Measurements from ENCODE around the gene GSDMA.

The GSDMA gene

DNA sequence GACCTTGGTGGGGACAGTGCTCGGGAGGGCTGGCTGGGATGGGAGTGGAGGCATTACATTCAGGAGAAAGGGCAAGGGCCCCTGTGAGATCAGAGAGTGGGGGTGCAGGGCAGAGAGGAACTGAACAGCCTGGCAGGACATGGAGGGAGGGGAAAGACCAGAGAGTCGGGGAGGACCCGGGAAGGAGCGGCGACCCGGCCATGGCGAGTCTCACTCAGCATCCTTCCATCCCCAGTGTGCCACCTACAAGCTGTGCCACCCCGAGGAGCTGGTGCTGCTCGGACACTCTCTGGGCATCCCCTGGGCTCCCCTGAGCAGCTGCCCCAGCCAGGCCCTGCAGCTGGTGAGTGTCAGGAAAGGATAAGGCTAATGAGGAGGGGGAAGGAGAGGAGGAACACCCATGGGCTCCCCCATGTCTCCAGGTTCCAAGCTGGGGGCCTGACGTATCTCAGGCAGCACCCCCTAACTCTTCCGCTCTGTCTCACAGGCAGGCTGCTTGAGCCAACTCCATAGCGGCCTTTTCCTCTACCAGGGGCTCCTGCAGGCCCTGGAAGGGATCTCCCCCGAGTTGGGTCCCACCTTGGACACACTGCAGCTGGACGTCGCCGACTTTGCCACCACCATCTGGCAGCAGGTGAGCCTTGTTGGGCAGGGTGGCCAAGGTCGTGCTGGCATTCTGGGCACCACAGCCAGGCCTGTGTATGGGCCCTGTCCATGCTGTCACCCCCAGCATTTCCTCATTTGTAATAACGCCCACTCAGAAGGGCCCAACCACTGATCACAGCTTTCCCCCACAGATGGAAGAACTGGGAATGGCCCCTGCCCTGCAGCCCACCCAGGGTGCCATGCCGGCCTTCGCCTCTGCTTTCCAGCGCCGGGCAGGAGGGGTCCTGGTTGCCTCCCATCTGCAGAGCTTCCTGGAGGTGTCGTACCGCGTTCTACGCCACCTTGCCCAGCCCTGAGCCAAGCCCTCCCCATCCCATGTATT lies 53.5 kb downstream of the GSDMA start:
- peak overlapping the region; percentile 88 for H3K27ac ChIP-seq (ENCODE audit: low read depth, low read length)
- peaks cover 70% of the 10 kb centered on the region for H3K4me1 ChIP-seq (ENCODE audit: control insufficient read depth, insufficient read depth, low read length, unreplicated experiment)
- no peak overlapping the region for H2AFZ ChIP-seq (ENCODE audit: low read length, unreplicated experiment)
- peaks cover 2% of the 10 kb centered on the region for H3K79me2 ChIP-seq (ENCODE audit: control insufficient read depth, insufficient read depth, low read length, unreplicated experiment)
- H3K27me3 ChIP-seq (ENCODE audit: insufficient read depth, low read length): no peaks in the 10 kb centered on the region
- 0 out of 2 replicates have a peak overlapping the region, but pooled peaks have one; percentile 11 for H3K4me3 ChIP-seq (ENCODE audit: low read depth, low read length)
- no peaks in the 10 kb centered on the region for H3K36me3 ChIP-seq (ENCODE audit: insufficient read depth, low read length)

GRCh38 chr17:40017422-40018080 lies 54.7 kb downstream of the GSDMA start:
- no peaks in the 10 kb centered on the region for H3K27me3 ChIP-seq (ENCODE audit: insufficient read depth, low read length)
- no peaks in the 10 kb centered on the region for H3K36me3 ChIP-seq (ENCODE audit: insufficient read depth, low read length)
- no peak overlapping the region for H3K4me3 ChIP-seq (ENCODE audit: low read depth, low read length)
- peaks cover 83% of the 10 kb centered on the region for H3K4me1 ChIP-seq (ENCODE audit: control insufficient read depth, insufficient read depth, low read length, unreplicated experiment)
- peak overlapping the region; percentile 88 for H3K27ac ChIP-seq (ENCODE audit: low read depth, low read length)
- peaks cover 2% of the 10 kb centered on the region for H3K79me2 ChIP-seq (ENCODE audit: control insufficient read depth, insufficient read depth, low read length, unreplicated experiment)
- no peak overlapping the region for H2AFZ ChIP-seq (ENCODE audit: low read length, unreplicated experiment)

- peaks cover 92% of the 10 kb centered on the region for H3K4me1 ChIP-seq (ENCODE audit: control insufficient read depth, insufficient read depth, low read length, unreplicated experiment)
- peak overlapping the region; percentile 88 for H3K27ac ChIP-seq (ENCODE audit: low read depth, low read length)
- peak overlapping the region; percentile 52 for H3K4me3 ChIP-seq (ENCODE audit: low read depth, low read length)
- no peak overlapping the region for H2AFZ ChIP-seq (ENCODE audit: low read length, unreplicated experiment)
- H3K27me3 ChIP-seq (ENCODE audit: insufficient read depth, low read length): no peaks in the 10 kb centered on the region
- peaks cover 2% of the 10 kb centered on the region for H3K79me2 ChIP-seq (ENCODE audit: control insufficient read depth, insufficient read depth, low read length, unreplicated experiment)
- no peaks in the 10 kb centered on the region for H3K36me3 ChIP-seq (ENCODE audit: insufficient read depth, low read length)
These were observed 55.7 kb downstream of the GSDMA start for GRCh38 chr17:40018211-40019121.

DNA sequence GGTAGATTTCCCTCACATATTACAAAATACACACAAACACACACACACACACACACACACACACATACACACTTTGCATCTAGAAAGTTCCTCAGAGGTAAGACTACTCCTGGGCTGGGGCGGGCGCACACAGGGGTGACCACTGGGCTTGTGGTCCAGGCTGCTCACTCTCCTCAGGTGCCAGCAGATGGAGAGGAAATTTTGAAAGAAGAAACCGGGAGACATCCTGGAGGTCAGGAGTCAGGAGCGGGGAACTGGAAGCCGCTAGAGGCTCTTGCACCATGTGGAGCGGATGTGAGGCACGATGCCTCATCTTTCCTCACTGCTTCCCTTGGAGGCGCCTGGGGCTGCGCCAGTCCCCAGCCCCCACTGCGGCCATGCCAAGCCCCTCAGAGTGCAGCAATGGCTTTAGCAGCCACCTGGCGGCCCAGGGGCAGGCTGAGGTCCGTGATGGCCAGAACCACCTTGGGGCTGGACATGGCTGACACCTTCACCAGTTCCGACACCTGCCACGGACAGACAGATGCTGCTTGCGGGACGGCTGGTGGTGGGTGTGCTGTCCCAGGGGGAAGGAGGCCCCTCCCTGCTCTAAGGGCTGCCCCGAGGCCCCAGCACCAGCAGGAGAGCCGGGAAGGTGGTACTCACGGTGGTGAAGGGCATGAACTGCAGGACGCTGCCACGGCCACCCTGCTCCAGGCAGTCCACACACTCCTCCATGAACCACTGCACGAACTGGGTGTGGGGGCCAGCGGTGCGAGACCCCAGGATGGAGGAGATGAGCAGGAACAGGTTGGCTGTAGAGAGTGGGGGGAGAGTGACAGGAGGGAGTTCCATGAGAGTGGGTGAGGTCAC lies 56.6 kb downstream of the GSDMA start:
- Histone ChIP-seq H3K27ac (ENCODE audit: low read depth, low read length) (peak overlapping the region; percentile 88), H3K36me3 (ENCODE audit: insufficient read depth, low read length) (no peaks in the 10 kb centered on the region), H3K4me1 (ENCODE audit: control insufficient read depth, insufficient read depth, low read length, unreplicated experiment) (peaks cover 97% of the 10 kb centered on the region), H2AFZ (ENCODE audit: low read length, unreplicated experiment) (no peak overlapping the region), H3K27me3 (ENCODE audit: insufficient read depth, low read length) (no peaks in the 10 kb centered on the region), H3K4me3 (ENCODE audit: low read depth, low read length) (peak overlapping the region; percentile 52), H3K79me2 (ENCODE audit: control insufficient read depth, insufficient read depth, low read length, unreplicated experiment) (peaks cover 2% of the 10 kb centered on the region)

GRCh38 chr17:40020146-40020545 lies 57.3 kb downstream of the GSDMA start:
- H3K4me3 ChIP-seq (ENCODE audit: low read depth, low read length): no peak overlapping the region
- H3K79me2 ChIP-seq (ENCODE audit: control insufficient read depth, insufficient read depth, low read length, unreplicated experiment): peaks cover 2% of the 10 kb centered on the region
- H3K27me3 ChIP-seq (ENCODE audit: insufficient read depth, low read length): no peaks in the 10 kb centered on the region
- H2AFZ ChIP-seq (ENCODE audit: low read length, unreplicated experiment): no peak overlapping the region
- no peaks in the 10 kb centered on the region for H3K36me3 ChIP-seq (ENCODE audit: insufficient read depth, low read length)
- peak overlapping the region; percentile 88 for H3K27ac ChIP-seq (ENCODE audit: low read depth, low read length)
- peaks cover 96% of the 10 kb centered on the region for H3K4me1 ChIP-seq (ENCODE audit: control insufficient read depth, insufficient read depth, low read length, unreplicated experiment)

- Histone ChIP-seq H3K36me3 (ENCODE audit: insufficient read depth, low read length) (peaks cover 4% of the 10 kb centered on the region; the same call in 1 of the 2 replicates), H3K27ac (ENCODE audit: low read depth, low read length) (peak overlapping the region; percentile 88), H3K4me1 (ENCODE audit: control insufficient read depth, insufficient read depth, low read length, unreplicated experiment) (peaks cover 97% of the 10 kb centered on the region), H3K79me2 (ENCODE audit: control insufficient read depth, insufficient read depth, low read length, unreplicated experiment) (peaks cover 2% of the 10 kb centered on the region), H3K4me3 (ENCODE audit: low read depth, low read length) (peak overlapping the region; percentile 9; the same call in 1 of the 2 replicates), H3K27me3 (ENCODE audit: insufficient read depth, low read length) (no peaks in the 10 kb centered on the region), H2AFZ (ENCODE audit: low read length, unreplicated experiment) (no peak overlapping the region)
These were observed 58.7 kb downstream of the GSDMA start for GRCh38 chr17:40021451-40021971.

GRCh38 chr17:40022497-40022896 lies 59.7 kb downstream of the GSDMA start:
- Histone ChIP-seq H3K27ac (ENCODE audit: low read depth, low read length) (peak overlapping the region; percentile 88), H3K79me2 (ENCODE audit: control insufficient read depth, insufficient read depth, low read length, unreplicated experiment) (peaks cover 2% of the 10 kb centered on the region), H3K4me3 (ENCODE audit: low read depth, low read length) (no peak overlapping the region), H3K36me3 (ENCODE audit: insufficient read depth, low read length) (peaks cover 4% of the 10 kb centered on the region; the same call in 1 of the 2 replicates), H2AFZ (ENCODE audit: low read length, unreplicated experiment) (no peak overlapping the region), H3K27me3 (ENCODE audit: insufficient read depth, low read length) (no peaks in the 10 kb centered on the region), H3K4me1 (ENCODE audit: control insufficient read depth, insufficient read depth, low read length, unreplicated experiment) (peaks cover 93% of the 10 kb centered on the region)

DNA sequence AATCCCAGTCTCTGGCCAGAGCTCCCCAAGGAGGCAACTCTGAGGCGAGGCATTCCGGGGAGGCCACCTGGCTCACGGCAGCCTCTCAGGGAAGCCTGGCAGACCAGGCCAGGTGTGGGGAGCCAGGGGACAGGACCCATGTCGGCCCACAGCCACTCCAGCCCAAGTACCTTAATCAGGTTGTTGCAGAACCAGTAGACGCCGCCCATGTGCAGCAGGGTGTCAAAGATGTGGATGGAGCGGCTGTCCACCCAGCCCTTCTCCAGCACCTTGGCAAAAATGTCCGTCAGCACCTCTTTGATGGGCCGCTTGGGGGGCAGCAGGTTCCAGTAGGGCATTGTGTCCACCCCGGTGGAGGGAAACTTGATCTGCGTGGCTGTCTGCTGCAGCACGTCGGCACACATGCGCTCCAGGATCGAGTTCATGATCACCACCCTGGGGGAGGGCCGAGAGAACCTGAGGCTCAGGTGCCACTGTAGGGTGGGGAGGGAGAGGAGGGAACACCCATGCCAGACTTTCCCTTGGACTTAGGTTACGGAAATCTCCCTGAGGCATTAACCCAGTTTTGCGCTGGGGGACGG lies 60.2 kb downstream of the GSDMA start:
- Histone ChIP-seq H3K27ac (ENCODE audit: low read depth, low read length) (0 out of 2 replicates have a peak overlapping the region, but pooled peaks have one; percentile 5), H3K36me3 (ENCODE audit: insufficient read depth, low read length) (peaks cover 4% of the 10 kb centered on the region; the same call in 1 of the 2 replicates), H3K27me3 (ENCODE audit: insufficient read depth, low read length) (no peaks in the 10 kb centered on the region), H3K79me2 (ENCODE audit: control insufficient read depth, insufficient read depth, low read length, unreplicated experiment) (peaks cover 2% of the 10 kb centered on the region), H3K4me1 (ENCODE audit: control insufficient read depth, insufficient read depth, low read length, unreplicated experiment) (peaks cover 88% of the 10 kb centered on the region), H3K4me3 (ENCODE audit: low read depth, low read length) (no peak overlapping the region), H2AFZ (ENCODE audit: low read length, unreplicated experiment) (no peak overlapping the region)

DNA sequence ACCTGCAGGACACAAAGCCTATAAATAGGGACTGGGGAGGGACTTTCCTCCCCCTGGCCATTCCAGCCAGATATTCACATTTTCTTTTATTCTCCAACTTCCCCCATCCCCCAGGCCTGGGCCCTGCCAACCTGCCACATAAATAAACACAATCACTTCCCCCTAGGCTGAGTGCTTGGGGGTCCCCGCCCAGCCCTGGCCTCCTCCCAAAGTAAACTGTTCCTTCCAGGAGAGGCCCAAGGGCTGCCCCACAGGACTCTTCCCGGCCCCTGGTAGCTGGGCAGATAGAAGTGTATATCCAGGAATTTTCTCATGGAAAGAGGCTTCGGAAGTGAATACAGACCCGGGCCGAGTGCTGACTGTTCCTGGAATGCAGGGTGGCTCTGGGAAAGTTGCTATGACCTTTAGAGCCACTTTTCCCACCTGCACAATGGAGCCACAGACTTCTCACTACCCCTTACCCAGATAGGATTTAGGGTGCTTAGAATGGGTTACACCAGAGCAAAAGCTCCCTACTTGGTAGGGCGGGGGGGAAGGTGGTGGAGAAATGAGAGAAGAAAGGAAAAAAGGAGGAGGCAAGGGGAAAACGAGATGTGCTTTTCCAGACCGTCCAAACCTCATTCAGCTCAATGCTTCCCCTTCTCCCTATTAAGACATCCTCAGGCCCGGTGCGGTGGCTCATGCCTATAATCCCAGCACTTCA lies 60.9 kb downstream of the GSDMA start:
- Histone ChIP-seq H3K79me2 (ENCODE audit: control insufficient read depth, insufficient read depth, low read length, unreplicated experiment) (peaks cover 2% of the 10 kb centered on the region), H3K4me1 (ENCODE audit: control insufficient read depth, insufficient read depth, low read length, unreplicated experiment) (peaks cover 81% of the 10 kb centered on the region), H3K4me3 (ENCODE audit: low read depth, low read length) (no peak overlapping the region), H3K36me3 (ENCODE audit: insufficient read depth, low read length) (peaks cover 4% of the 10 kb centered on the region; the same call in 1 of the 2 replicates), H3K27me3 (ENCODE audit: insufficient read depth, low read length) (no peaks in the 10 kb centered on the region), H2AFZ (ENCODE audit: low read length, unreplicated experiment) (no peak overlapping the region), H3K27ac (ENCODE audit: low read depth, low read length) (peak overlapping the region; percentile 5; the same call in 1 of the 2 replicates)

Measured in ACC112 (cell line).